Right atrium auricular region (tissue), 2 donors: ENCODE data around the gene ADGRD1. TPM values are rescaled to one million over a fixed set of nuclear protein-coding genes. Genes with fewer than 3 reads are reported as not detected.

Experiments used
- DNase-seq: peaks from one replicate; pipeline ENCODE4 v3.0.0-alpha.2; 2019; ENCODE audit warnings: low spot score
- H3K27ac ChIP-seq, 2 donors: fragments of 200-600 bp; sonication (generic); 1 replicate in 1 of 2; 2 replicates in 1 of 2; pipeline ENCODE4 v1.5.1; 2016 to 2019
- H3K27me3 ChIP-seq, 2 donors: fragments of 200-600 bp; sonication (generic); one replicate each; pipeline versions ENCODE4 v1.5.1 to v1.6.0; 2017 to 2019
- H3K36me3 ChIP-seq: fragments of 200-600 bp; sonication (generic); one replicate; pipeline ENCODE4 v1.5.1; 2016
- H3K4me1 ChIP-seq, 2 donors: fragments of 200-600 bp; sonication (generic); one replicate each; pipeline versions ENCODE4 v1.5.1 to v1.6.0; 2017 to 2019
- H3K4me3 ChIP-seq, 2 donors: fragments of 200-600 bp; sonication (generic); 1 replicate in 1 of 2; 2 replicates in 1 of 2; pipeline ENCODE4 v1.5.1; 2017 to 2019; ENCODE audit warnings: mild to moderate bottlenecking in 1 of 2, moderate library complexity in 1 of 2
- H3K9me3 ChIP-seq, 2 donors: fragments of 200-600 bp; sonication (generic); one replicate each; pipeline ENCODE4 v1.5.1; 2019
- CTCF ChIP-seq, 2 donors: fragments of 200-600 bp; sonication (generic); IDR thresholded peaks; one replicate each; pipeline ENCODE4 v1.5.1; 2019; ENCODE audit warnings: antibody characterized with exemption in 2 of 2
- total RNA-seq, 2 donors: library from RNA; depleted of rRNA; stranded (reverse); fragments of >200 nt; gene quantifications; one replicate each; pipeline ENCODE4 v1.1.0, GENCODE V29; 2016

Gene ADGRD1
- total RNA-seq, 2 donors from 2014 or later: 120 to 168 TPM

- Histone ChIP-seq H3K36me3 (peaks cover 59% of the 10 kb centered on the region), H3K27ac (no peak overlapping the region), H3K9me3 (no peaks in the 10 kb centered on the region), H3K4me3 (no peak overlapping the region), H3K4me1 (no peaks in the 10 kb centered on the region), H3K27me3 (no peaks in the 10 kb centered on the region)
- TF ChIP-seq CTCF (IDR thresholded peaks at IDR 0.05): no peak
- DNase-seq: no peak
Measured at GRCh38 chr12:131121705-131122405, 168.1 kb downstream of the ADGRD1 start.

GRCh38 chr12:131122631-131123030, 168.9 kb downstream of the ADGRD1 start:
- peaks cover 54% of the 10 kb centered on the region for H3K36me3 ChIP-seq
- no peaks in the 10 kb centered on the region for H3K4me1 ChIP-seq
- no peaks in the 10 kb centered on the region for H3K27me3 ChIP-seq
- no peak for DNase-seq
- H3K27ac ChIP-seq: no peak overlapping the region
- H3K9me3 ChIP-seq: no peaks in the 10 kb centered on the region
- no peak for TF ChIP-seq CTCF (IDR thresholded peaks at IDR 0.05)
- no peak overlapping the region for H3K4me3 ChIP-seq

DNA sequence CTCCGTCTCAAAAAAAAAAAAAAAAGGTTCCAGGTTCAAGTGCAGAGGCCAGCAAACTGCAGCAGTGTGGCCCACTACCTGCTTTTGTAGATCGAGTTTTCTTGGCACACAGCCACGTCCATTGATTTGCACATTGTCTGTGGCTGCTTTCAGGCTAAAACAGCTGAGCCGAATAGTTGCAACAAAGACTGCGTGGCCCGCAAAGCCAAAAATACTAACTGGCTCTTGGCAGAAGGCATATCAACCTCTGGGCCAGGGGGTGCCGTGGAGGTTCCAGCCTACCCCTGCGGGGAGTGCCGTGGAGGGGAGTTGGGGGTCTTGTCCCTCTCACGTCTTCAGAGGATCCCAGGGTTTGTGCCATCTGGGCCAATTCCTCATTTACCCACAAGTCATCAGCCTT, 170.1 kb downstream of the ADGRD1 start:
- H3K27ac ChIP-seq: no peak overlapping the region
- DNase-seq: no peak
- TF ChIP-seq CTCF (IDR thresholded peaks at IDR 0.05): no peak
- no peak overlapping the region for H3K4me3 ChIP-seq
- H3K36me3 ChIP-seq: peaks cover 46% of the 10 kb centered on the region
- no peaks in the 10 kb centered on the region for H3K27me3 ChIP-seq
- H3K9me3 ChIP-seq: no peaks in the 10 kb centered on the region
- no peaks in the 10 kb centered on the region for H3K4me1 ChIP-seq

DNA sequence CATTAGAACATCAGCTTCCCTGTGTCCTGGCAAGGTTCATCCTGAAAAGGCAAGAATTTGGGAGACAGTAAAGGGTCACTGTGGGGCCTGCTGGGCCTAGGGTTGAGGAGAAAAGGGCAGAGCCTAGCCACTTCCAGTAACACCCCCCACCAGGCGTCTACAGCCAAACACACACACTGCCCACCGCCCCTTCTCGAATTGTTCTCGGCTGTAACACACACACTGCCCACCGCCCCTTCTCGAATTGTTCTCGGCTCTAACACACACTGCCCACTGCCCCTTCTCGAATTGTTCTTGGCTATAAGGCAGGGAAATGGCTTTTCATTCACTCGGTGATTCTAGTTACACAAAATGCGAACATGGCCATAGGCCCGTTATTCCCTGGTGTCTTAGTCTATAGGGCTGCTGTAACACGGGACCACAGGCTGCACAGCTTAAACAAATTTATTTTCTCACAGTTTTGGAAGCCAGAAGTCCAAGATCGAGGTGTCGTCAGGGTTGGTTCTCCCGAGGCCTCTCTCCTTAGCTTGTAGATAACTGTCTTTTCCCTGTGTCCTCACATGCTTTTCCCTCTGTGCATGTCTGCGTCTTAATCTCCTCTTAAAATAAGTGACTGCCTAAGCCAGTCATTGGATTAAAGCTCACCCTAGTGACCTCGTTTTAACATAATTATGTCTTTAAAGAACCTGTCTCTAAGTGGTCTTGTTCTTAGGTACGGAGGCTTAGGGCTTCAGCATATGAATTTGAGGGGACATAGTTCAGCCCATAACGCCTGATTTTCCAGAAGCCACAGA, 171.0 kb downstream of the ADGRD1 start:
- H3K27me3 ChIP-seq: no peaks in the 10 kb centered on the region
- no peak overlapping the region for H3K27ac ChIP-seq
- peaks cover 38% of the 10 kb centered on the region for H3K36me3 ChIP-seq
- H3K4me3 ChIP-seq: no peak overlapping the region
- H3K9me3 ChIP-seq: no peaks in the 10 kb centered on the region
- DNase-seq: no peak
- no peak for TF ChIP-seq CTCF (IDR thresholded peaks at IDR 0.05)
- no peaks in the 10 kb centered on the region for H3K4me1 ChIP-seq

- Histone ChIP-seq H3K4me3 (no peak overlapping the region), H3K36me3 (peaks cover 32% of the 10 kb centered on the region), H3K9me3 (no peaks in the 10 kb centered on the region), H3K4me1 (peaks cover 0 to 8% of the 10 kb centered on the region in 2 donors), H3K27me3 (no peaks in the 10 kb centered on the region), H3K27ac (no peak overlapping the region)
- no peak for TF ChIP-seq CTCF (IDR thresholded peaks at IDR 0.05)
- DNase-seq: no peak
Measured at GRCh38 chr12:131126662-131127173, 173.0 kb downstream of the ADGRD1 start.
